ENCODE measurements around the gene GPC4.

GPC4 gene

DNA sequence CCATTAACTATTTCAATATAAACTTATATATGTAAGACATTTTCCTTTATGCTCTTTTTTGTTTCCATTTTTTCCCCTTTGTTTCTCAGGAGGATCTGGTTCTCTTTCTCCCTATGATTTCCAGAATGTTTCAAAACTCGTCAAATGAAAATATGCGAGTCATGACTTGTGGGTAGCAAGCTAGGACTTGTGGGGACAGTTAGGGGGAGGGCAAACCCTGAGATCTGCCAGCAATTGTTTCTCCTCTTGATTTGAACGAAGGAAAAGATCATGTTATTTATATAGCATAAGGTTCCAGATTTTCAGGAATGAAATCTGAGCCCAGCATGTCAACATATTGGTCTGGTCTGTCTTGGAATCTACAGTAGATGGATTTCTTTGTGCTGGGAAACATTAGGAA is 28.9 kb upstream of the GPC4 start:
- no peak for FAIRE-seq
- TF ChIP-seq, protein P1, sequence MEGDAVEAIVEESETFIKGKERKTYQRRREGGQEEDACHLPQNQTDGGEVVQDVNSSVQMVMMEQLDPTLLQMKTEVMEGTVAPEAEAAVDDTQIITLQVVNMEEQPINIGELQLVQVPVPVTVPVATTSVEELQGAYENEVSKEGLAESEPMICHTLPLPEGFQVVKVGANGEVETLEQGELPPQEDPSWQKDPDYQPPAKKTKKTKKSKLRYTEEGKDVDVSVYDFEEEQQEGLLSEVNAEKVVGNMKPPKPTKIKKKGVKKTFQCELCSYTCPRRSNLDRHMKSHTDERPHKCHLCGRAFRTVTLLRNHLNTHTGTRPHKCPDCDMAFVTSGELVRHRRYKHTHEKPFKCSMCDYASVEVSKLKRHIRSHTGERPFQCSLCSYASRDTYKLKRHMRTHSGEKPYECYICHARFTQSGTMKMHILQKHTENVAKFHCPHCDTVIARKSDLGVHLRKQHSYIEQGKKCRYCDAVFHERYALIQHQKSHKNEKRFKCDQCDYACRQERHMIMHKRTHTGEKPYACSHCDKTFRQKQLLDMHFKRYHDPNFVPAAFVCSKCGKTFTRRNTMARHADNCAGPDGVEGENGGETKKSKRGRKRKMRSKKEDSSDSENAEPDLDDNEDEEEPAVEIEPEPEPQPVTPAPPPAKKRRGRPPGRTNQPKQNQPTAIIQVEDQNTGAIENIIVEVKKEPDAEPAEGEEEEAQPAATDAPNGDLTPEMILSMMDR (IDR thresholded peaks at IDR 0.05; ENCODE audit: insufficient read depth, missing control alignments) = no peak
- DNase-seq (ENCODE audit: insufficient read length, low spot score) = no peak

DNA sequence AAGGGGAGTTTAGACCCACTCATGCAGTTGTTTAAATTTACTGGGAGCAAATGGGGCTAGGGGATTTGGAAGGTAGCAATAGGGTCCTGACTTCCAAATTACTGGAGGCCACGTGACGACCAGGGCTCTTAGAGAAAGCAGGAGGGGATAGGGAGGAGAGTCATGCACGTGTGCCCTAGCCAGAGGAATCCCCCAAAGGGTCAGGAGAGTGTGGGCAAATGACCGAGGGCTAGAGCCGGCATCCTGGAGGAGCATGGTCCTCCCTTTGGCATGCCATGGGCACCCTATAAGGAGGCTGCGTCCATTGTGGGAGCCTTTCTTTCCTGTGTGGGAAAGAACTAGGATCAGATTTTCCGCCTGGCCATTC is 25.5 kb upstream of the GPC4 start:
- DNase-seq (ENCODE audit: insufficient read length, low spot score) (no peak), FAIRE-seq (no peak)
- TF ChIP-seq, protein P1 (IDR thresholded peaks at IDR 0.05; ENCODE audit: insufficient read depth, missing control alignments) = no peak

DNA sequence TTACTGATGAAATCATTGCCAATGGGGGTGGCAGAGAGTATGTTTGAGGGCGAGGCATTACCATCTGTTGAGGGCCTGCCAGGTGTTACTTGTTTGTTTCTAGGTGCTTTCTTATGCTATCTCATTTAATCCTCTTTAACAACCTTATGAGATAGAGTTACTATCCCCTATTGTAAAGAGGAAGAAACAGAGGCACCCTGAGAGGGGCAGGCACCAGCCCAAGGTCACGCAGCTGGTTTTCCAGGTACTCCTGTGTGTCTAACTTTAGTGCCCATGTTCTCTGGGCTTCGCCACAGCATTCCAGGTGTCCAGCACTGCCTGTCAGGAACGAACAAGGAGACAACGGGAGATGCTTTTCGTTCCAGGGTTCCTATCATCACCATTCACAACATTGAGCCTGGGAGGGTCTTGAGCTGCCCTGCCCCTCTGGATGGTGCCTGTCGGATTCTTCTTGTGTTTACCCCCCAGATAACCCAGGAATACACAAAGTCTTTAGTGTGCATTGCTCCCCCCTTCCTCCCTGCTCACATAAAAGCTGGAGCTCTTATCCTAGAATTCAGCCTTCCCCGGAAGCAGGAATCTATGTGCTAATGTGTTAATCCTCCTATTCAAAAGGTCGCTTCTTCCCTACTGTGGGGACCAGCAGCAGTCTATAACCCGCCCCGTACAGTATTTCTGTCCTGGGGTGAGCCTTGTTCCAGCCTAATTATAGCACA is 24.9 kb upstream of the GPC4 start:
- DNase-seq (ENCODE audit: insufficient read length, low spot score) = no peak
- TF ChIP-seq, protein P1 (IDR thresholded peaks at IDR 0.05; ENCODE audit: insufficient read depth, missing control alignments) = no peak
- no peak for FAIRE-seq

DNA sequence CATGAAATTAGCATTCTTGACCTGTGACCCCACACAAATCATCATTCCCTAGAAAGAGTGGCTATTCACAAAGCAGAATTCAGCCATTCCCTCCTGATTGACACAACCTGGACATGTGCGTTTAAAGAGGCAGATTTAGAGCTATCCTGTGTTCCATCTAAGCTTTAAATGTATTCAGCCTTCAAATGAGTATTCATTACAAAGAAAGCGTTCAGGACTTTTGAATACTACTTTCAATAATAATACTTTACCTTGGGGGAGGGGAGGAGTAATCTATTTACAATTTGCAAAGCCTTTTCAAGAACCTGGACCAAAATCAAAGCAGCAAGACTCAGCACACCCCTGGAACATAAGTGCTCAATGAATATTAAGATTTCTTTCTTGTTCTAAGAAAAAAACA is 22.5 kb upstream of the GPC4 start:
- TF ChIP-seq, protein P1 (IDR thresholded peaks at IDR 0.05; ENCODE audit: insufficient read depth, missing control alignments) = no peak
- no peak for FAIRE-seq
- DNase-seq (ENCODE audit: insufficient read length, low spot score) = no peak

DNA sequence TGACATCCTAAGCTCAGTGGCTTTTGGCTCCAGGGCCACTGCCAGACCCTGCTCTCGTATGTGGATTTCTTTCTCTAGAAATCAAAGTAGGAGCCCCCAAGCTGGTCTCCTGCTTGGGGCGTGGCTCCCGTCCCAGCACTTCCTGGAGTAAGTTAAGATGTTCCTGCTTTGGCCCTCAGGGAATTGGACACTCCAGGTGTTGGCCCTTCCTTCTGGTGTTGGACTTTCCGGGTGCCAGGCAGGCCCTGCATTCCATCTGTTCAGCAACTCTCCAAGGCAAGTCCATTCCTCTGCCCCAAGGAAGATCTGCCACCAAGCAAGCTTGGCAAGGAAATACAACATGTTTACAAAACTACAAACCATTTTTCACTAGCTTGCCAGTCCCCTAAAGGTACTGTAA is 22.1 kb upstream of the GPC4 start:
- TF ChIP-seq, protein P1 (IDR thresholded peaks at IDR 0.05; ENCODE audit: insufficient read depth, missing control alignments) = no peak
- DNase-seq (ENCODE audit: insufficient read length, low spot score) (no peak), FAIRE-seq (no peak)

DNA sequence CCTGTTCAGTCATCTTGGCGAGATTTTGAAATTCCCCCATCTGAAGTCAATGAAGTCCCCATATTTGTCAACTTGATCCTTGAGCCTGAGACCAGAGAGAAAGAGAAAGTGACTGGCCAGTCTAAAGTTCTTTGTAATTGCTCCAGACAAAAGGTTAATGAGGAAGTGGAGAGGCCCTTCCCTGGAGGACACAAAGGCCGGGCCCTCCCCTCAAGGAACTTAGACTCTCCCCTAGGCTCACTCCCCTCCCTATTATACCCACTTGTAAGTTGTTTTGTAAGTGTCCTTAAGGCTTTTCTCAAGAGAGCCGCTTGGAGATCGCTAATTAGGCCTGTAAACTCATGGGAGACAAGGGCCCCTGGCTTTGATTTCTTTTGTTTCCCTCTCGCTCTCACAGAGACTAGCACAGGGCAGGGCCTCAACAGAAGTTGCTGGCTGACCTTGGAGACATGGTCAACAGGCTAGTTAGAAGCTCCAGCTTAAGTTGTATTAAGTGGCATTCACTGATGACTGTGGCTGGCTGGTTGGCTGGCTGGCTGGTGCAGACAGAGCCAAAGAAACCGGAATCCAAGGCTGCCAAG is 20.3 kb upstream of the GPC4 start:
- FAIRE-seq (no peak), DNase-seq (ENCODE audit: insufficient read length, low spot score) (no peak)
- TF ChIP-seq, protein P1 (IDR thresholded peaks at IDR 0.05; ENCODE audit: insufficient read depth, missing control alignments) = no peak

DNA sequence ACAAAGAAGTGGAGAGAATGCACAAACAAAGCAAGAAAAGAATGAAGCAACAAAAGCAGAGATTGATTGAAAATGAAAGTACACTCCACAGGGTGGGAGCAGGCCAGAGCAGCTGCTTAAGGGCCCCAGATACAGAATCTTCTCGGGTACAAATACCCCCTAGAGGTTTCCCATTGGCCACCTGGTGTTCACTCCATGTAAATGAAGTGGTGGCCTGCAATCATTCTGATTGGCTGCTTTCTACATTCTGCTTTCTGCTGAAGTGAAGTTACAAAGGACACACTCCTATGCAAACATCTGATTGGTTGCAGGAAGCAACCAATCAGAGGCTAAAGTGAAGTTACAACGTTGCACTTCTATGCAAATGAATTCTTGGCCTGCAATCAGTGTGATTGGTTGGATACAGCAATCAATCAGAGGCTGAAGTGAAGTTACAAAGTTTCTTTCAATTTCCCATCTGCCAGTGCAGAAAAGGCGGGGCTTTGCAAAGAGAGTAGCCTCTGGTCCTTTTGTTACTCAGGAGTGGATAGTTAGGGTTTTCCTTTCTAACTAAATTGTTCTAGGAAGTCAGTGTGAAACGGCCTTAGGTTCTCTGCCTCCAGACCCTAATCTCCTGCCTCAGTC is 19.0 kb upstream of the GPC4 start:
- FAIRE-seq (no peak), DNase-seq (ENCODE audit: insufficient read length, low spot score) (no peak)
- TF ChIP-seq, protein P1 (IDR thresholded peaks at IDR 0.05; ENCODE audit: insufficient read depth, missing control alignments) = no peak

Measured in D721Med (cell line).